ENCODE results near the gene NPEPL1. TPM values are rescaled to one million over a fixed set of nuclear protein-coding genes. Genes with fewer than 3 reads are reported as not detected.
A peak's percentile ranks its signal among the peaks of the same experiment; 100 is the strongest.

The NPEPL1 gene
- total and polyA plus RNA-seq, 2 of the 8 experiments (the other 6 are each of a cell fraction or from before 2014, with no cell fraction given), result 12.4 to 26.8 TPM

GRCh38 chr20:58651559-58651945 lies 41.0 kb upstream of the NPEPL1 start:
- CTCF ChIA-PET (ENCODE audit: partially characterized antibody), result interaction anchor here (0.6 to 7.7 kb wide), 40 partner anchors 12 to 348 kb away, joined by 3 to 57 read pairs (median 4); no protein-coding TSS in a partner anchor
- DNase-seq (ENCODE audit: low read depth in 1 of 2, low spot score in 2 of 2), result no peak

More at GRCh38 chr20:58651559-58651945, 41.0 kb upstream of the NPEPL1 start:
- Histone ChIP-seq H2BK12ac (ENCODE audit: low read depth, low read length) (peak overlapping the region; percentile 77; the same call in 1 of the 2 replicates), H3K18ac (ENCODE audit: extremely low read depth, low read length) (peak overlapping the region; percentile 95), H2BK5ac (ENCODE audit: low read depth, low read length) (peak overlapping the region; percentile 98), H2AK5ac (ENCODE audit: low read depth, low read length) (peak overlapping the region; percentile 75; the same call in 1 of the 2 replicates), H3K36me3 (ENCODE audit: control insufficient read depth in 2 of 4, insufficient read depth in 4 of 4, low read length in 3 of 4) (peaks cover 0 to 3% (median 0%) of the 10 kb centered on the region in 4 experiments; a peak in 1 of 8 replicates), H4K20me1 (replicated peaks in 1 of 2; ENCODE audit: control insufficient read depth in 1 of 2, insufficient read depth in 2 of 2, low read length in 2 of 2) (no peaks in the 10 kb centered on the region), H4K91ac (replicated peaks; ENCODE audit: insufficient read length, low read length) (peak overlapping the region; percentile 99), H3K4ac (replicated peaks; ENCODE audit: insufficient read length, low read depth, low read length) (peak overlapping the region; percentile 96), H3K23me2 (ENCODE audit: low read depth, low read length) (peaks cover 19% of the 10 kb centered on the region), H3K9me3 (ENCODE audit: insufficient read depth in 2 of 2, low read depth in 1 of 2, low read length in 1 of 2) (no peaks in the 10 kb centered on the region), H4K8ac (ENCODE audit: extremely low read depth, insufficient read depth, low read length) (peak overlapping the region; percentile 93), H3K9ac (replicated peaks in 1 of 4; ENCODE audit: extremely low read depth in 1 of 4, low read depth in 3 of 4, low read length in 3 of 4) (peak overlapping the region; percentile 37 to 78 (median 67)), H2BK20ac (ENCODE audit: low read length) (0 out of 2 replicates have a peak overlapping the region, but pooled peaks have one; percentile 77), H3K27me3 (replicated peaks in 1 of 4; ENCODE audit: control insufficient read depth in 3 of 4, extremely low read depth in 1 of 4, insufficient read depth in 3 of 4, low read length in 3 of 4) (peaks cover 0 to 3% (median 0%) of the 10 kb centered on the region in 4 experiments; a peak in 2 of 7 replicates), H3K79me1 (ENCODE audit: low read depth, low read length) (no peaks in the 10 kb centered on the region), H3K14ac (ENCODE audit: insufficient read length) (no peak overlapping the region), H3K4me1 (replicated peaks in 1 of 4; ENCODE audit: control insufficient read depth in 3 of 4, insufficient read depth in 4 of 4, low read length in 3 of 4) (peaks cover 5 to 10% (median 9%) of the 10 kb centered on the region in 4 experiments; a peak in 6 of 7 replicates), H3K23ac (ENCODE audit: insufficient read length) (no peak overlapping the region), H3K56ac (replicated peaks; ENCODE audit: insufficient read length, low read depth, low read length) (peak overlapping the region; percentile 93), H3K27ac (ENCODE audit: low read depth, low read length) (peak overlapping the region; percentile 84), H3K79me2 (ENCODE audit: control insufficient read depth in 1 of 2, insufficient read depth in 2 of 2, low read length in 2 of 2) (peaks cover 17 to 51% of the 10 kb centered on the region in 2 experiments), H4K5ac (ENCODE audit: insufficient read length, low read depth, low read length) (peak overlapping the region; percentile 92), H3K4me2 (ENCODE audit: insufficient read depth in 1 of 2, low read depth in 2 of 2, low read length in 2 of 2) (peak overlapping the region; percentile 86 to 91), H2AFZ (ENCODE audit: low read length) (no peak overlapping the region), H2BK120ac (replicated peaks; ENCODE audit: low read depth, low read length) (peak overlapping the region; percentile 58), H3K4me3 (ENCODE audit: extremely low read depth in 1 of 4, insufficient read depth in 2 of 4, low read depth in 3 of 4, low read length in 4 of 4) (peak overlapping the region; percentile 63 to 90 (median 82)), H2BK15ac (ENCODE audit: low read length) (peak overlapping the region; percentile 97; the same call in 1 of the 2 replicates)
- WGBS, 2 experiments (ENCODE audit: extremely low coverage in 1 of 2, insufficient coverage in 1 of 2, insufficient read length in 1 of 2, insufficient replicate concordance in 2 of 2, low coverage in 1 of 2, low lambda C conversion rate in 2 of 2, missing lambda C conversion rate in 1 of 2), result 9% methylated on average over 18 of the region's 18 CpGs; no CpG with 5 or more reads in 1 of the 2 experiments
- POLR2A ChIA-PET (ENCODE audit: partially characterized antibody), result interaction anchor here (0.6 to 11.7 kb wide), 29 partner anchors 12 to 264 kb away, joined by 3 to 242 read pairs (median 5); partner anchors contain the start of genes GNAS and NPEPL1
- FAIRE-seq, result no peak
- TF ChIP-seq, protein P1, sequence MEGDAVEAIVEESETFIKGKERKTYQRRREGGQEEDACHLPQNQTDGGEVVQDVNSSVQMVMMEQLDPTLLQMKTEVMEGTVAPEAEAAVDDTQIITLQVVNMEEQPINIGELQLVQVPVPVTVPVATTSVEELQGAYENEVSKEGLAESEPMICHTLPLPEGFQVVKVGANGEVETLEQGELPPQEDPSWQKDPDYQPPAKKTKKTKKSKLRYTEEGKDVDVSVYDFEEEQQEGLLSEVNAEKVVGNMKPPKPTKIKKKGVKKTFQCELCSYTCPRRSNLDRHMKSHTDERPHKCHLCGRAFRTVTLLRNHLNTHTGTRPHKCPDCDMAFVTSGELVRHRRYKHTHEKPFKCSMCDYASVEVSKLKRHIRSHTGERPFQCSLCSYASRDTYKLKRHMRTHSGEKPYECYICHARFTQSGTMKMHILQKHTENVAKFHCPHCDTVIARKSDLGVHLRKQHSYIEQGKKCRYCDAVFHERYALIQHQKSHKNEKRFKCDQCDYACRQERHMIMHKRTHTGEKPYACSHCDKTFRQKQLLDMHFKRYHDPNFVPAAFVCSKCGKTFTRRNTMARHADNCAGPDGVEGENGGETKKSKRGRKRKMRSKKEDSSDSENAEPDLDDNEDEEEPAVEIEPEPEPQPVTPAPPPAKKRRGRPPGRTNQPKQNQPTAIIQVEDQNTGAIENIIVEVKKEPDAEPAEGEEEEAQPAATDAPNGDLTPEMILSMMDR (IDR thresholded peaks at IDR 0.05; ENCODE audit: control extremely low read depth in 1 of 3, insufficient read depth in 1 of 3, low read depth in 1 of 3, low read length in 3 of 3), result no peak
- TF ChIP-seq TCF12 (IDR thresholded peaks at IDR 0.05; ENCODE audit: low read depth, low read length) (no peak), POLR2A (IDR thresholded peaks at IDR 0.05; ENCODE audit: control extremely low read depth in 1 of 2, low read depth in 2 of 2, low read length in 2 of 2) (0 out of 3 replicates have a peak, but pooled peaks of 1 of the 2 experiments have one; percentile 27)

Data from H1 (cell line).